Adipose tissue (tissue), 3 donors: Measurements from ENCODE around the gene MTO1. TPM values are rescaled to one million over a fixed set of nuclear protein-coding genes. Genes with fewer than 3 reads are reported as not detected.
"Not testable (repeated sequence)": the region's sequence is repeated elsewhere in the genome, so short reads cannot be mapped to it uniquely, and the experiment has no call there.

Experiments
- H3K27ac ChIP-seq: one replicate; pipeline ENCODE4 v1.5.1; 2013; ENCODE audit warnings: low read depth, low read length
- WGBS, 3 donors: extraction: QIAGEN DNeasy Blood & Tissue Kit; methylation state at CpG; one replicate each; pipeline ENCODE4 v1.1.7; 2013; 5-methylcytosine and 5-hydroxymethylcytosine counted together
- polyA plus RNA-seq, 3 donors: library from polyadenylated mRNA; stranded (reverse); fragments of 200-250 nt; gene quantifications; one replicate each; pipeline ENCODE4 v1.2.3, GENCODE V29; 2013
- donor health status: healthy with polysubstance abuse.
- donor health status: Bipolar disorder and iron deficiency.
- donor health status: healthy.

Gene MTO1
- polyA plus RNA-seq, 3 donors: 9.6 to 17.2 (median 11.7) TPM

- H3K27ac ChIP-seq: no peak overlapping the region
- 91 to 97% (median 97%) methylated on average over 7 of the region's 7 CpGs for WGBS, 3 donors
Observed at GRCh38 chr6:73487473-73487872, 25.9 kb downstream of the MTO1 start.

DNA sequence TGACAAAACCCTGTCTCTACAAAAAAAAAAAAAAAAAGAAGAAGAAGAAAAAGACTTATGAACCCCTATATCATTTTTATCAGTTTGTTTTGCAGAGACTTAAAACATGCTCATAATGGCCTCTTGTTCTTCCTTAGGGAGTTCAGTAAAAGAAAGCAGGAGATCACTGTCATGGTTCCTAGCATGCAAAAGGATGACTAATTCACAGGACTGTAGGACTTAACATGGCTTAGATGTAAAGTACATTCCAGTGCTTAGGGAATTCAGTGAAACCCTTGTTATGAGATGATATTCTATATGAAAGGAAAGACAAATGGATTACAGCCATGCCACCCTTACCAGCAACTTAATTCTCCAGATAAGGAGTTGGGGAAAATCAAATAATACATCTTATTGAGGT is 29.8 kb downstream of the MTO1 start:
- no peak overlapping the region for H3K27ac ChIP-seq

GRCh38 chr6:73497915-73498314 is 36.4 kb downstream of the MTO1 start:
- no peak overlapping the region for H3K27ac ChIP-seq
- 96 to 99% (median 97%) methylated on average over 3 of the region's 3 CpGs for WGBS, 3 donors

DNA sequence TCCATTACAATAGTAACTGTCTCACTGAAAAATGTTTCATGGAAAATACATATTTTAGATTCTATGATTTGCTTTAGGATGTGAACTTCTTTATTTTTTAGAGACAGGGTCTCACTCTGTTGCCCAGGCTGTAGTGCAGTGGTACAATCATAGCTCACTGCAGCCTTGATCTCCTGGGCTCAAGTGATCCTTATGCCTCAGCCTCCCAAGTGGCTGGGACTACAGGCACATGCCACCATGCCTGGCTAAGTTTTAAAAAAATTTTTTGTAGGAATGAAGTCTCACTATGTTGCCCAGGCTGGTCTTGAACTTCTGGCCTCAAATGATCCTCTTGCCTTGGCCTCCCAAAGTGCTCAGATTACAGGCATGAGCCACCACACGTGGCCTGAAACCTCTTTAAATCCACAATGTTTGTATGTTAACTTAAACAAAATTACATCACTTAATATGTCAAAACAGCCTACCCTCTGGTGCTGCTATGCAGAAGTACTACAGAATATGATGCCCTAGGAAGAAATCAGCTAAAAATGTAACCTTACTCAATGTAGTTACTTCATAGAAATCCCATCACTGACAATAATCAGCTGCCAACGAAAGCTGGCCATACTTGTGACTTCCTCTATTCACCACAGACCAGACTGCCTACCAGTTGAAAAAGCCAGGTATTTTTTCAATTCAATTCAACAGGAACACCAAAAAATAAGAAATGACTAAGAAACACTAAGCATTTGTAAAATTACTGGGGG is 41.7 kb downstream of the MTO1 start:
- no peak overlapping the region for H3K27ac ChIP-seq
- 35 to 55% (median 39%) methylated on average over 2 of the region's 2 CpGs for WGBS, 3 donors

DNA sequence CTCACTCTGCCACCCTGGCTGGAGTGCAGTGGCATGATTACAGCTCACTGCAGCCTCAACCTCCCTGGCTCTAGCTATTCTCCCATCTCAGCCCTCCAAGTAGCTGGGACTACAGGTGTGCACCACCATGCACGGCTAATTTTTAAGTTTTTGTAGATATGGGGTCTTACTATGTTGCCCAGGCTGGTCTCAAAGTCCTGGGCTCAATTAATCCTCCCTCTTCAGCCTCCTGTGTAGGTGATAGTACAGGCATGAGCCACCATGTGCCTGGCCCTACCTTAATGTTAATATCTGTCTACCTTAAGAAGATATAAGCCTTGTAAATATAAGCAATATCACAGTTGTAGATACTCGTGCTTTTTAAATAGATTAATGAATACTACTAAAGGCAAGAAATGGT is 42.6 kb downstream of the MTO1 start:
- WGBS, 3 donors: 81 to 90% (median 88%) methylated on average over 2 of the region's 2 CpGs
- H3K27ac ChIP-seq: no peak overlapping the region

- no peak overlapping the region for H3K27ac ChIP-seq
Observed at GRCh38 chr6:73505142-73505541, 43.6 kb downstream of the MTO1 start.

- H3K27ac ChIP-seq: not testable (repeated sequence)
- 95 to 98% (median 96%) methylated on average over 8 of the region's 8 CpGs for WGBS, 3 donors
Observed at GRCh38 chr6:73505705-73506104, 44.2 kb downstream of the MTO1 start.

DNA sequence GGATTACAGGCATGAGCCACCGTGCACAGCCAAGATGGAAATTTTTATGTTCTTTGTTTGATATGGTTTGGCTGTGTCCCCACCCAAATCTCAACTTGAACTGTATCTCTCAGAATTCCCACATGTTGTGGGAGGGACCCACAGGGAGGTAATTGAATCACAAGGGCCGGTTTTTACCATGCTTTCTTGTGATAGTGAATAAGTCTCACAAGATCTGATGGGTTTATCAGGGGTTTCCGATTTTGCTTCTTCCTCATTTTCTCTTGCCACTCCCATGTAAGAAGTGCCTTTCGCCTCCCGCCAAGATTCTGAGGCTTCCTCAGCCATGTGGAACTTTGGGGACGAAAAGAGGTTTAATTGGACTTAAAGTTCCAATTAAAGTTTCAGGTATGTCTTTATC is 44.7 kb downstream of the MTO1 start:
- no peak overlapping the region for H3K27ac ChIP-seq
- WGBS, 3 donors: 85 to 97% (median 85%) methylated on average over 6 of the region's 6 CpGs

GRCh38 chr6:73508776-73509175 is 47.2 kb downstream of the MTO1 start:
- WGBS, 3 donors: 54 to 61% (median 58%) methylated on average over 1 of the region's 1 CpG
- no peak overlapping the region for H3K27ac ChIP-seq

DNA sequence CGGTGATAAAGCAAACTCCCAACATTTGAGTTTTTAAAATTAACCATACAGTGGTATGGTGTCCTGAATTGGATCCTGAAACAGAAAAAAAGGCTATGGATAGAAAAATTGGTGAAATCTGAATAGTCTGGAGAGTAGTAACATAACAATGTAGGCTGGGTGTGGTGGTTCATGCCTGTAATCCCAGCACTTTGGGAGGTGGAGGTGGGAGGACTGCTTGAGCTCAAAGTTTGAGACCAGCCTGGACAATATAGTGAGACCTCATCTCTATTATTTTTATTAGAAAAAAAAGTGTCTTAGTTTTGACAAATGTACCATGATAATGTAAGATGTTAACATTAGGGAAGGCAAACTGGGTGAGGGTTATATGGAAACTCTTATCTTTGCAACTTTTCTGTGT is 48.3 kb downstream of the MTO1 start:
- WGBS, 3 donors: 49 to 97% (median 90%) methylated on average over 1 of the region's 1 CpG
- no peak overlapping the region for H3K27ac ChIP-seq

- no peak overlapping the region for H3K27ac ChIP-seq
- 86 to 94% (median 92%) methylated on average over 7 of the region's 7 CpGs for WGBS, 3 donors
Observed at GRCh38 chr6:73511796-73512195, 50.3 kb downstream of the MTO1 start.

GRCh38 chr6:73513496-73513854 is 51.9 kb downstream of the MTO1 start:
- H3K27ac ChIP-seq: no peak overlapping the region
- 48 to 74% (median 72%) methylated on average over 3 of the region's 3 CpGs for WGBS, 3 donors

DNA sequence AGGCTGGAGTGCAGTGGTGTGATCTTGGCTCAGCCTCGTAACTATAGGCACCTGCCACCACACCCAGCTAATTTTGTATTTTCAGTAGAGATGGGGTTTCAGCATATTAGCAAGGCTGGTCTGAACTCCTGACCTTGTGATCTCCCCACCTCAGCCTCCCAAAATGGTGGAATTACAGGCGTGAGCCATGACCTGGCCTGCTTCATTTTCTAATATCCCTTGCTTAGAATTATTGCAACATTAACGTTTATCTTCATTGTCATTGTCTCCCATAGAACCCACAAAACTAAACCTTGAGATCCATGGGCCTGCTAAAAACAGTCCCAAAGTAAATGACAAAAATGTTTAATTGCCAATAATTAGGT is 53.2 kb downstream of the MTO1 start:
- WGBS, 3 donors: 48 to 54% (median 51%) methylated on average over 3 of the region's 3 CpGs
- H3K27ac ChIP-seq: no peak overlapping the region

GRCh38 chr6:73515204-73515655 is 53.7 kb downstream of the MTO1 start:
- 35 to 48% (median 41%) methylated on average over 4 of the region's 4 CpGs for WGBS, 3 donors
- no peak overlapping the region for H3K27ac ChIP-seq

DNA sequence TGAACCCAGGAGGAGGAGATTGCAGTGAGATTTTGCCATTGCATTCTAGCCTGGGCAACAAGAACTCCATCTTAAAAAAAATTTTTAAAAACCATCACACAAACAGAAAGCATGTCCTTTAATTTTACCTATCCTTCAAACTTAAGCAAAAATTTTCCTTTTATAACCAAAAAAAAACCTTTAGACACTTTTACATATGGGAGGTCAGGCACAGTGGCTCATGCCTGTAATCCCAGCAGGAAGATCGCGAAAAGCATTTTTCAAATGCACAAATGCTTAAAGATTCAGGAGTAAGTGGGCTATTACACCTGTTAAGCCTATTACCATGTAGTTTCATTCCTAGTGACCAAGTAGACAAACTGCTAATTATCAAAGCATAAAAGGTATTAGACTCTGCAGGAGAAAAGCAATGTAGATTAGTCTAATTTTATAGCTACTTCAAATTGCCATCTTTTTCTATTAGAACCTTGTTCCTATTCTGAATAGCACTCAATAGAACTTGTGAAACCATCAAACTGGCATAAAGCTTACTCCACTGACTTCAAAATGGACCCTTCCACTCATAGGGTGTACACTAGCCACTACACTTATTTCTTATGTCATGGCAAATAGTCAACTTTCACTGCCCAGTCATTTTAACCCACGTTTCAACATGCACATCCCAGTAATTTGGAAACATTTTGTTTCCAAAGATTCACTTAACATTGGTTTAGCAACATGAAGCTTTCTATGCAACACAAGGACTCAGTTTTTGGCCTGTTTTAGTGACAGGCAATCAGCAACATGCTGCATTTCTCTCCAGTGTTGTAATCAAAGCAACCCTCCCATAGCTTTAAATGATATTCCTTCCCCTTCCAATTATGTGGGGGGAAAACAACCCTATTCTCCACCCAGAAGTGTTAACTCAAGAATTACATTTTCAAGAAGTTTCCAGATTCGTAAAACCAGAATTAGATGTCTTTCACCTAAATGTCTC is 55.3 kb downstream of the MTO1 start:
- 57 to 60% (median 59%) methylated on average over 4 of the region's 4 CpGs for WGBS, 3 donors
- no peak overlapping the region for H3K27ac ChIP-seq

DNA sequence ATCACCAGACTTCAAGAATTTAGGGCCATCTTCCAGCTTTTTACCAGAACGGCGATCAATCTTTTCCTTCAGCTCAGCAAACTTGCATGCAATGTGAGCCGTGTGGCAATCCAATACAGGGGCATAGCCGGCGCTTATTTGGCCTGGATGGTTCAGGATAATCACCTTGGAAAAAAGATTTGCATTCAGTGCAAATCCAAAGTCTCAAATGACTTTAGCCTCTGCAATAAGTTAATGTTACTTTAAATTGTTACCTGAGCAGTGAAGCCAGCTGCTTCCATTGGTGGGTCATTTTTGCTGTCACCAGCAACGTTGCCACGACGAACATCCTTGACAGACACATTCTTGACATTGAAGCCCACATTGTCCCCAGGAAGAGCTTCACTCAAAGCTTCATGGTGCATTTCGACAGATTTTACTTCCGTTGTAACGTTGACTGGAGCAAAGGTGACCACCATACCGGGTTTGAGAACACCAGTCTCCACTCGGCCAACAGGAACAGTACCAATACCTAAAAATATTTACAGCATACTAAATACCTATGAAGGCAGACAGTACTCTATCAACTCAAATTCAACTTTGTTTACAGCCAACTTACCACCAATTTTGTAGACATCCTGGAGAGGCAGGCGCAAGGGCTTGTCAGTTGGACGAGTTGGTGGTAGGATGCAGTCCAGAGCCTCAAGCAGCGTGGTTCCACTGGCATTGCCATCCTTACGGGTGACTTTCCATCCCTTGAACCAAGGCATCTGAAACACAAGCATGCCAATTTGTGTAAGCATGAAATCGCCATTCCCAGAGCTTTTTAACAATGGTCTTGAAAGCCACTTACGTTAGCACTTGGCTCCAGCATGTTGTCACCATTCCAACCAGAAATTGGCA is 56.8 kb downstream of the MTO1 start:
- 9 to 30% (median 30%) methylated on average over 14 to 15 of the region's 19 CpGs for WGBS, 3 donors
- H3K27ac ChIP-seq: not testable (repeated sequence)

DNA sequence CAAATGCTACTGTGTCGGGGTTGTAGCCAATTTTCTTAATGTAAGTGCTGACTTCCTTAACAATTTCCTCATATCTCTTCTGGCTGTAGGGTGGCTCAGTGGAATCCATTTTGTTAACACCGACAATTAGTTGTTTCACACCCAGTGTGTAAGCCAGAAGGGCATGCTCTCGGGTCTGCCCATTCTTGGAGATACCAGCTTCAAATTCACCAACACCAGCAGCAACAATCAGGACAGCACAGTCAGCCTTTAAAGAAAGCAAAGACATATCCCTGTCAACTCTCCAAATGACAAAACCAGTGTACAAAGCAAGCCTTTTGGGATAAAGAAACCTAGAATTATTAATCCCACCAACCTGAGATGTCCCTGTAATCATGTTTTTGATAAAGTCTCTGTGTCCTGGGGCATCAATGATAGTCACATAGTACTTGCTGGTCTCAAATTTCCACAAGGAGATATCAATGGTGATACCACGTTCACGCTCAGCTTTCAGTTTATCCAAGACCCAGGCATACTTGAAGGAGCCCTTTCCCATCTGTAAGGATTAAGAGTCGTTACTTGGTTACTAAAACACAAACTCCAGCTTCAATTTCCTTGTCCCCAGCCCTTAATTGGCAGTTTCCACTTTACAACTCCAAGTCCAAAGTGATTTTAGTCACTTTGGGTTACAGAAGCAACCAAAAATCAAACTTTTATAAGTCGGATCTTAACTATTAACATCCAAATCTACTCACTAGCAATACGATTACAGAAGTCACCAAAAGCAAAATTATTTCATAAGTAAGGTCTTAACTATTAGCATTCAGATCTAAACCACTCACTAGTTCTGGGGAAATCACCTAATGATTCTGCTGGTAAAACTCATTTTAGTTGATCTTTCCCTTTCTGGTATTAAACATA is 57.7 kb downstream of the MTO1 start:
- not testable (repeated sequence) for H3K27ac ChIP-seq
- WGBS, 3 donors: 5 to 15% (median 14%) methylated on average over 6 to 7 of the region's 8 CpGs
